Neural cell (in vitro differentiated cells): ENCODE measurements around the gene DGKG. TPM values are rescaled to one million over a fixed set of nuclear protein-coding genes. Genes with fewer than 3 reads are reported as not detected.

ENCODE experiments used
- H2AFZ ChIP-seq: fragments of 200-600, 300-800 bp; sonication (generic), shearing (Covaris generic); 2 replicates; pipeline ENCODE4 v1.6.0; 2014; ENCODE audit warnings: low read depth, mild to moderate bottlenecking, antibody characterized with exemption, low read length, moderate library complexity
- H3F3A ChIP-seq: fragments of 200-600 bp; shearing (Covaris generic); 2 replicates; pipeline ENCODE4 v1.6.1; 2016; ENCODE audit warnings: mild to moderate bottlenecking, moderate library complexity, mixed read lengths, antibody characterized with exemption, low read length; ENCODE audit not compliant: insufficient read depth, poor library complexity, severe bottlenecking
- H3K27ac ChIP-seq: fragments of 200-600, 300-800 bp; sonication (generic), shearing (Covaris generic); 2 replicates; pipeline ENCODE4 v1.5.1; 2014; ENCODE audit warnings: mild to moderate bottlenecking, low read length, moderate library complexity
- H3K27me3 ChIP-seq: fragments of 300-800, 200-600 bp; sonication (generic), shearing (Covaris generic); 2 replicates; pipeline ENCODE4 v1.6.0; 2014; ENCODE audit warnings: mild to moderate bottlenecking, low read depth, low read length, moderate library complexity; ENCODE audit not compliant: insufficient read depth
- H3K36me3 ChIP-seq: fragments of 300-800, 200-600 bp; sonication (generic), shearing (Covaris generic); 2 replicates; pipeline ENCODE4 v1.5.1; 2014; ENCODE audit warnings: mild to moderate bottlenecking, antibody characterized with exemption, low read length, moderate library complexity; ENCODE audit not compliant: insufficient read depth
- H3K4me2 ChIP-seq: fragments of 300-800, 200-600 bp; sonication (generic), shearing (Covaris generic); 2 replicates; pipeline ENCODE4 v1.6.0; 2014; ENCODE audit warnings: mild to moderate bottlenecking, low read length
- H3K4me3 ChIP-seq: fragments of 300-800, 200-600 bp; sonication (generic), shearing (Covaris generic); 2 replicates; pipeline ENCODE4 v1.5.1; 2014; ENCODE audit warnings: mild to moderate bottlenecking, low read length, moderate library complexity
- H3K79me2 ChIP-seq: fragments of 200-600 bp; shearing (Covaris generic); replicated peaks from 2 replicates; pipeline ENCODE4 v1.6.0; 2014; ENCODE audit warnings: mild to moderate bottlenecking, low read length, moderate library complexity; ENCODE audit not compliant: insufficient read depth
- H3K9ac ChIP-seq: fragments of 300-800, 200-600 bp; sonication (generic), shearing (Covaris generic); 2 replicates; pipeline ENCODE4 v1.6.1; 2016; ENCODE audit warnings: mild to moderate bottlenecking, low read length, mixed read lengths
- H3K9me2 ChIP-seq: fragments of 200-600 bp; shearing (Covaris generic); 2 replicates; pipeline ENCODE4 v1.6.1; 2016; ENCODE audit warnings: mild to moderate bottlenecking, low read length, mixed read lengths; ENCODE audit not compliant: insufficient read depth
- H3K9me3 ChIP-seq: fragments of 200-600, 300-800 bp; sonication (generic), shearing (Covaris generic); 2 replicates; pipeline ENCODE4 v1.6.1; 2016; ENCODE audit warnings: mild to moderate bottlenecking, mixed run types, low read length, moderate library complexity, mixed read lengths
- H4K20me1 ChIP-seq: fragments of 200-600 bp; shearing (Covaris generic); 2 replicates; pipeline ENCODE4 v1.6.1; 2016; ENCODE audit warnings: mild to moderate bottlenecking, mixed run types; ENCODE audit not compliant: insufficient read depth
- EP300 ChIP-seq: fragments of 450-650 bp; conservative IDR thresholded peaks from 2 replicates; pipeline ENCODE4 v1.6.1; 2014; ENCODE audit warnings: antibody characterized with exemption, mild to moderate bottlenecking, moderate library complexity; ENCODE audit not compliant: poor library complexity, severe bottlenecking
- EZH2 ChIP-seq: fragments of 200-600, 300-800 bp; shearing (Covaris generic), sonication (generic); IDR thresholded peaks from 2 replicates; pipeline ENCODE4 v1.6.1; 2014; ENCODE audit warnings: antibody characterized with exemption, low read length, borderline replicate concordance, mild to moderate bottlenecking; ENCODE audit not compliant: insufficient read depth, poor library complexity, severe bottlenecking
- MXI1 ChIP-seq: fragments of 450-650 bp; conservative IDR thresholded peaks from 2 replicates; pipeline ENCODE4 v1.6.1; 2014; ENCODE audit warnings: antibody characterized with exemption, mild to moderate bottlenecking; ENCODE audit not compliant: poor library complexity, severe bottlenecking
- POLR2AphosphoS5 ChIP-seq: IDR thresholded peaks from 2 replicates; pipeline ENCODE4 v1.6.1; 2012
- RAD21 ChIP-seq: fragments of 450-650 bp; conservative IDR thresholded peaks from 2 replicates; pipeline ENCODE4 v1.6.1; 2014; ENCODE audit warnings: antibody characterized with exemption, mild to moderate bottlenecking, moderate library complexity
- SMC3 ChIP-seq: fragments of 450-650 bp; conservative IDR thresholded peaks from 2 replicates; pipeline ENCODE4 v1.6.1; 2014; ENCODE audit warnings: antibody characterized with exemption, mild to moderate bottlenecking, moderate library complexity; ENCODE audit not compliant: poor library complexity
- TAF1 ChIP-seq: IDR thresholded peaks from 2 replicates; pipeline ENCODE4 v1.6.1; 2012; ENCODE audit warnings: low read depth
- polyA plus RNA-seq: library from polyadenylated mRNA; depleted of rRNA; stranded (reverse); fragments of >200 nt; gene quantifications from 2 replicates; pipeline ENCODE4 v1.2.3, GENCODE V29; 2014
- TF ChIP-seq, protein P1 (sequence below): fragments of 450-650 bp; IDR thresholded peaks from 2 replicates; pipeline ENCODE4 v1.5.1; 2014; ENCODE audit warnings: antibody characterized with exemption, mild to moderate bottlenecking, moderate library complexity; ENCODE audit not compliant: poor library complexity, severe bottlenecking
- TF ChIP-seq, protein P2 (sequence below): IDR thresholded peaks from 2 replicates; pipeline ENCODE4 v1.6.1; 2012; ENCODE audit warnings: borderline replicate concordance

The DGKG gene
- polyA plus RNA-seq, 1 donor from 2014 or later: not detected

- H3K27me3 ChIP-seq: no peaks in the 10 kb centered on the region
- H3K27ac ChIP-seq: no peak overlapping the region
- H3K79me2 ChIP-seq: no peaks in the 10 kb centered on the region
- no peak overlapping the region for H2AFZ ChIP-seq
- TF ChIP-seq EP300 (no peak), MXI1 (no peak), TAF1 (no peak), SMC3 (no peak), RAD21 (no peak), POLR2AphosphoS5 (no peak), EZH2 (no peak)
- TF ChIP-seq, protein P1, sequence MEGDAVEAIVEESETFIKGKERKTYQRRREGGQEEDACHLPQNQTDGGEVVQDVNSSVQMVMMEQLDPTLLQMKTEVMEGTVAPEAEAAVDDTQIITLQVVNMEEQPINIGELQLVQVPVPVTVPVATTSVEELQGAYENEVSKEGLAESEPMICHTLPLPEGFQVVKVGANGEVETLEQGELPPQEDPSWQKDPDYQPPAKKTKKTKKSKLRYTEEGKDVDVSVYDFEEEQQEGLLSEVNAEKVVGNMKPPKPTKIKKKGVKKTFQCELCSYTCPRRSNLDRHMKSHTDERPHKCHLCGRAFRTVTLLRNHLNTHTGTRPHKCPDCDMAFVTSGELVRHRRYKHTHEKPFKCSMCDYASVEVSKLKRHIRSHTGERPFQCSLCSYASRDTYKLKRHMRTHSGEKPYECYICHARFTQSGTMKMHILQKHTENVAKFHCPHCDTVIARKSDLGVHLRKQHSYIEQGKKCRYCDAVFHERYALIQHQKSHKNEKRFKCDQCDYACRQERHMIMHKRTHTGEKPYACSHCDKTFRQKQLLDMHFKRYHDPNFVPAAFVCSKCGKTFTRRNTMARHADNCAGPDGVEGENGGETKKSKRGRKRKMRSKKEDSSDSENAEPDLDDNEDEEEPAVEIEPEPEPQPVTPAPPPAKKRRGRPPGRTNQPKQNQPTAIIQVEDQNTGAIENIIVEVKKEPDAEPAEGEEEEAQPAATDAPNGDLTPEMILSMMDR: no peak
- TF ChIP-seq, protein P2, sequence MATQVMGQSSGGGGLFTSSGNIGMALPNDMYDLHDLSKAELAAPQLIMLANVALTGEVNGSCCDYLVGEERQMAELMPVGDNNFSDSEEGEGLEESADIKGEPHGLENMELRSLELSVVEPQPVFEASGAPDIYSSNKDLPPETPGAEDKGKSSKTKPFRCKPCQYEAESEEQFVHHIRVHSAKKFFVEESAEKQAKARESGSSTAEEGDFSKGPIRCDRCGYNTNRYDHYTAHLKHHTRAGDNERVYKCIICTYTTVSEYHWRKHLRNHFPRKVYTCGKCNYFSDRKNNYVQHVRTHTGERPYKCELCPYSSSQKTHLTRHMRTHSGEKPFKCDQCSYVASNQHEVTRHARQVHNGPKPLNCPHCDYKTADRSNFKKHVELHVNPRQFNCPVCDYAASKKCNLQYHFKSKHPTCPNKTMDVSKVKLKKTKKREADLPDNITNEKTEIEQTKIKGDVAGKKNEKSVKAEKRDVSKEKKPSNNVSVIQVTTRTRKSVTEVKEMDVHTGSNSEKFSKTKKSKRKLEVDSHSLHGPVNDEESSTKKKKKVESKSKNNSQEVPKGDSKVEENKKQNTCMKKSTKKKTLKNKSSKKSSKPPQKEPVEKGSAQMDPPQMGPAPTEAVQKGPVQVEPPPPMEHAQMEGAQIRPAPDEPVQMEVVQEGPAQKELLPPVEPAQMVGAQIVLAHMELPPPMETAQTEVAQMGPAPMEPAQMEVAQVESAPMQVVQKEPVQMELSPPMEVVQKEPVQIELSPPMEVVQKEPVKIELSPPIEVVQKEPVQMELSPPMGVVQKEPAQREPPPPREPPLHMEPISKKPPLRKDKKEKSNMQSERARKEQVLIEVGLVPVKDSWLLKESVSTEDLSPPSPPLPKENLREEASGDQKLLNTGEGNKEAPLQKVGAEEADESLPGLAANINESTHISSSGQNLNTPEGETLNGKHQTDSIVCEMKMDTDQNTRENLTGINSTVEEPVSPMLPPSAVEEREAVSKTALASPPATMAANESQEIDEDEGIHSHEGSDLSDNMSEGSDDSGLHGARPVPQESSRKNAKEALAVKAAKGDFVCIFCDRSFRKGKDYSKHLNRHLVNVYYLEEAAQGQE: no peak
- no peaks in the 10 kb centered on the region for H3K36me3 ChIP-seq
- H3K4me2 ChIP-seq: no peak overlapping the region
- no peak overlapping the region for H3K9ac ChIP-seq
- no peak overlapping the region for H3K4me3 ChIP-seq
- no peaks in the 10 kb centered on the region for H4K20me1 ChIP-seq
- no peaks in the 10 kb centered on the region for H3F3A ChIP-seq
- no peaks in the 10 kb centered on the region for H3K9me3 ChIP-seq
- no peaks in the 10 kb centered on the region for H3K9me2 ChIP-seq
Observed at GRCh38 chr3:186330772-186331460, 31.1 kb downstream of the DGKG start.

GRCh38 chr3:186329589-186329988 is 32.4 kb downstream of the DGKG start:
- Histone ChIP-seq H3K9me2 (no peaks in the 10 kb centered on the region), H4K20me1 (no peaks in the 10 kb centered on the region), H3K36me3 (no peaks in the 10 kb centered on the region), H3K27me3 (no peaks in the 10 kb centered on the region), H3K9me3 (no peaks in the 10 kb centered on the region), H3K4me3 (no peak overlapping the region), H2AFZ (no peak overlapping the region), H3F3A (no peaks in the 10 kb centered on the region), H3K4me2 (no peak overlapping the region), H3K27ac (no peak overlapping the region), H3K79me2 (no peaks in the 10 kb centered on the region), H3K9ac (no peak overlapping the region)
- TF ChIP-seq SMC3 (no peak), TAF1 (no peak), EP300 (no peak), MXI1 (no peak), EZH2 (no peak), POLR2AphosphoS5 (no peak), RAD21 (no peak)
- TF ChIP-seq, protein P1: no peak
- TF ChIP-seq, protein P2: no peak
